K562 (cell line): ENCODE results near the gene TTC5. TPM values are rescaled to one million over a fixed set of nuclear protein-coding genes. Genes with fewer than 3 reads are reported as not detected.

Source experiments
- CCNT2 ChIP-seq: IDR thresholded peaks from 2 replicates; pipeline ENCODE4 v1.6.1; 2011; ENCODE audit warnings: borderline replicate concordance, low read depth, mild to moderate bottlenecking, moderate library complexity, mixed read lengths, low read length; ENCODE audit not compliant: insufficient read length; ENCODE audit errors: extremely low read depth
- CHD2 ChIP-seq: IDR thresholded peaks from 2 replicates; pipeline ENCODE4 v1.6.1; 2011; ENCODE audit warnings: low read depth, low read length
- HMBOX1 ChIP-seq: sonication (generic); IDR thresholded peaks from 2 replicates; pipeline ENCODE4 v1.6.1; 2016
- MCM2 ChIP-seq: fragments of 450-650 bp; IDR thresholded peaks from 2 replicates; pipeline ENCODE4 v1.6.1; 2017; ENCODE audit warnings: low read depth, mild to moderate bottlenecking
- RNF2 ChIP-seq: sonication (generic); IDR thresholded peaks from 2 replicates; pipeline ENCODE4 v1.6.1; 2016
- SMAD1 ChIP-seq: fragments of 150-350 bp; IDR thresholded peaks from 2 replicates; pipeline ENCODE4 v1.6.1; 2014; ENCODE audit warnings: low read length, low read depth; ENCODE audit not compliant: partially characterized antibody
- ZBTB40 ChIP-seq, 2 experiments: fragments of 450-650 bp in 1 of 2; sonication (generic) in 1 of 2; formaldehyde crosslinking in 1 of 2; IDR thresholded peaks; 2 replicates each; pipeline versions ENCODE4 v1.7.1 to v1.9.0; 2016 to 2022; ENCODE audit warnings: inconsistent platforms in 1 of 2, mild to moderate bottlenecking in 1 of 2, missing genetic modification reagents in 1 of 2
- ZNF507 ChIP-seq: conservative IDR thresholded peaks from 2 replicates; pipeline ENCODE4 v1.6.1; 2017; ENCODE audit warnings: missing genetic modification characterization, missing compliant biosample characterization
- ZNF589 ChIP-seq: fragments of 200-800 bp; sonication (Bioruptor generic); IDR thresholded peaks from 2 replicates; pipeline ENCODE4 v1.6.1; 2016; ENCODE audit warnings: low read depth, missing genetic modification characterization, missing compliant biosample characterization
- polyA plus RNA-seq, 8 experiments: library from polyadenylated mRNA; depleted of rRNA in 4 of 8; stranded (reverse) in 5 of 8; unstranded in 3 of 8; fragments of >200 nt; fragmentation: Nextera tagmentation in 2 of 8; fragmentation: Illumina TruSeq in 1 of 8; extraction: Ambion mirVana in 2 of 8; extraction: Trizol in 1 of 8; gene quantifications; 2 replicates each; pipeline versions ENCODE4 v1.2.1 to v1.2.3, GENCODE V29; 2011 to 2014; ENCODE audit warnings: inconsistent platforms in 1 of 8, missing spikeins in 1 of 8
- total RNA-seq, 7 experiments: library from RNA; depleted of rRNA in 6 of 7; stranded (reverse); fragments of >200 nt in 6 of 7; fragmentation: Illumina TruSeq in 2 of 7; extraction: Trizol in 2 of 7; gene quantifications; 2 replicates each; pipeline versions ENCODE4 v1.2.1 to v1.2.3, GENCODE V29; 2011 to 2021; ENCODE audit warnings: low replicate concordance in 1 of 7
- TF ChIP-seq, protein P1 (sequence below), 2 experiments: fragments of 200-800 bp in 1 of 2; sonication (Bioruptor generic) in 1 of 2; sonication (generic) in 1 of 2; formaldehyde crosslinking in 1 of 2; IDR thresholded peaks in 1 of 2; conservative IDR thresholded peaks in 1 of 2; 2 replicates each; pipeline versions ENCODE4 v1.5.0 to v1.6.1; 2016 to 2020; ENCODE audit warnings: missing compliant biosample characterization in 1 of 2, missing genetic modification characterization in 1 of 2, missing genetic modification reagents in 1 of 2
- TF ChIP-seq, protein P2 (sequence below): fragments of 250-450 bp; sonication (Bioruptor Pico); IDR thresholded peaks from 2 replicates; pipeline ENCODE4 v1.9.0; 2021; ENCODE audit warnings: mild to moderate bottlenecking, inconsistent platforms

Gene TTC5
- total and polyA plus RNA-seq, 9 of the 15 experiments (the other 6 are each of a cell fraction or from before 2014, with no cell fraction given): 4.8 to 17.1 (median 7.5) TPM

GRCh38 chr14:20343092-20343861, 37.5 kb upstream of the TTC5 start, which contains the start of gene PARP2 (continued):
- TF ChIP-seq, protein P1, sequence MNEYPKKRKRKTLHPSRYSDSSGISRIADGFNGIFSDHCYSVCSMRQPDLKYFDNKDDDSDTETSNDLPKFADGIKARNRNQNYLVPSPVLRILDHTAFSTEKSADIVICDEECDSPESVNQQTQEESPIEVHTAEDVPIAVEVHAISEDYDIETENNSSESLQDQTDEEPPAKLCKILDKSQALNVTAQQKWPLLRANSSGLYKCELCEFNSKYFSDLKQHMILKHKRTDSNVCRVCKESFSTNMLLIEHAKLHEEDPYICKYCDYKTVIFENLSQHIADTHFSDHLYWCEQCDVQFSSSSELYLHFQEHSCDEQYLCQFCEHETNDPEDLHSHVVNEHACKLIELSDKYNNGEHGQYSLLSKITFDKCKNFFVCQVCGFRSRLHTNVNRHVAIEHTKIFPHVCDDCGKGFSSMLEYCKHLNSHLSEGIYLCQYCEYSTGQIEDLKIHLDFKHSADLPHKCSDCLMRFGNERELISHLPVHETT (CRISPR knock-in tag; conservative IDR thresholded peaks at IDR 0.05 in 1 of 2, IDR thresholded peaks at IDR 0.05 in 1 of 2): peak in 1 of 2 experiments; percentile 77; a peak in 2 of 4 replicates
- TF ChIP-seq MCM2: no peak
- TF ChIP-seq HMBOX1: 0 out of 2 replicates have a peak, but pooled peaks have one; percentile 15
- TF ChIP-seq, protein P2, sequence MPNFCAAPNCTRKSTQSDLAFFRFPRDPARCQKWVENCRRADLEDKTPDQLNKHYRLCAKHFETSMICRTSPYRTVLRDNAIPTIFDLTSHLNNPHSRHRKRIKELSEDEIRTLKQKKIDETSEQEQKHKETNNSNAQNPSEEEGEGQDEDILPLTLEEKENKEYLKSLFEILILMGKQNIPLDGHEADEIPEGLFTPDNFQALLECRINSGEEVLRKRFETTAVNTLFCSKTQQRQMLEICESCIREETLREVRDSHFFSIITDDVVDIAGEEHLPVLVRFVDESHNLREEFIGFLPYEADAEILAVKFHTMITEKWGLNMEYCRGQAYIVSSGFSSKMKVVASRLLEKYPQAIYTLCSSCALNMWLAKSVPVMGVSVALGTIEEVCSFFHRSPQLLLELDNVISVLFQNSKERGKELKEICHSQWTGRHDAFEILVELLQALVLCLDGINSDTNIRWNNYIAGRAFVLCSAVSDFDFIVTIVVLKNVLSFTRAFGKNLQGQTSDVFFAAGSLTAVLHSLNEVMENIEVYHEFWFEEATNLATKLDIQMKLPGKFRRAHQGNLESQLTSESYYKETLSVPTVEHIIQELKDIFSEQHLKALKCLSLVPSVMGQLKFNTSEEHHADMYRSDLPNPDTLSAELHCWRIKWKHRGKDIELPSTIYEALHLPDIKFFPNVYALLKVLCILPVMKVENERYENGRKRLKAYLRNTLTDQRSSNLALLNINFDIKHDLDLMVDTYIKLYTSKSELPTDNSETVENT (CRISPR knock-in tag): peak; percentile 35; the same call in 1 of the 2 replicates
- peak; percentile 41 for TF ChIP-seq CCNT2
- TF ChIP-seq RNF2: peak; percentile 76; the same call in 1 of the 2 replicates
- peak; percentile 81 for TF ChIP-seq ZBTB40 (IDR thresholded peaks at IDR 0.05)
- no peak for TF ChIP-seq ZBTB40 (CRISPR knock-in tag; IDR thresholded peaks at IDR 0.05)
- peak; percentile 94 for TF ChIP-seq CHD2
- peak; percentile 63 for TF ChIP-seq SMAD1
- no peak for TF ChIP-seq ZNF507 (tag)
- TF ChIP-seq ZNF589 (CRISPR knock-in tag): no peak
